ENCODE data around the gene GCA. TPM values are rescaled to one million over a fixed set of nuclear protein-coding genes. Genes with fewer than 3 reads are reported as not detected.
A peak's percentile ranks its signal among the peaks of the same experiment; 100 is the strongest.

The GCA gene
- total and polyA plus RNA-seq, 7 experiments from 2014 or later: 10.9 to 56.3 (median 16.4) TPM

- Mint-ChIP-seq H3K27ac (peak overlapping the region in 1 of 9 donors; percentile 43), H3K9me3 (no peaks in the 10 kb centered on the region), H3K4me3 (no peak overlapping the region), H3K4me1 (peaks cover 0 to 7% (median 0%) of the 10 kb centered on the region in 7 donors), H3K27me3 (no peaks in the 10 kb centered on the region), H3K36me3 (peaks cover 0 to 8% (median 3%) of the 10 kb centered on the region in 5 donors)
- CTCF ChIA-PET: interaction anchor here (0.6 to 3.5 kb wide), 10 partner anchors 18 to 970 kb away, joined by 3 to 16 read pairs (median 4); partner anchors contain the start of genes GCA and IFIH1
- intact Hi-C loops (cut with micrococcal nuclease): loop anchor here (1.0 to 5.0 kb wide), 4 partner anchors 16 to 309 kb away; partner anchors contain the start of gene IFIH1 (in 1 of the 2)
- POLR2A ChIA-PET: no interaction called here
- peaks cover 0 to 5% of the 10 kb centered on the region in 2 donors for H3K4me1 ChIP-seq (ENCODE audit: control insufficient read depth in 2 of 2, insufficient read depth in 2 of 2, low read length in 2 of 2)
- DNase-seq (peak in 8 of 9 donors; percentile 26 to 57 (median 53)), ATAC-seq (peak; percentile 91)
- H3K4me3 ChIP-seq (ENCODE audit: low read length): no peak overlapping the region
- H3K36me3 ChIP-seq (ENCODE audit: control insufficient read depth in 2 of 3, insufficient read depth in 3 of 3, low read length in 3 of 3): no peaks in the 10 kb centered on the region
- H3K27me3 ChIP-seq (ENCODE audit: control insufficient read depth in 2 of 2, insufficient read depth in 2 of 2, low read length in 2 of 2): no peaks in the 10 kb centered on the region
- H3K9me3 ChIP-seq (ENCODE audit: control insufficient read depth in 2 of 3, low read length in 3 of 3): no peaks in the 10 kb centered on the region
- H3K27ac ChIP-seq (ENCODE audit: low read depth, low read length): no peak overlapping the region
These were observed 42.7 kb upstream of the GCA start for GRCh38 chr2:162301151-162301804.

GRCh38 chr2:162301877-162302276 is 42.1 kb upstream of the GCA start:
- peak overlapping the region in 1 of 9 donors; percentile 43 for H3K27ac Mint-ChIP-seq

GRCh38 chr2:162305901-162306300 is 38.0 kb upstream of the GCA start:
- Mint-ChIP-seq H3K9me3 (no peaks in the 10 kb centered on the region), H3K4me3 (no peak overlapping the region), H3K4me1 (peaks cover 2 to 28% (median 15%) of the 10 kb centered on the region in 7 donors), H3K27ac (peak overlapping the region in 1 of 9 donors; percentile 13), H3K27me3 (no peaks in the 10 kb centered on the region), H3K36me3 (peaks cover 5 to 39% (median 23%) of the 10 kb centered on the region in 5 donors)
- intact Hi-C loops (cut with micrococcal nuclease): no loop called here
- no peak for ATAC-seq
- no peak for DNase-seq
- H3K27ac ChIP-seq (ENCODE audit: low read depth, low read length): no peak overlapping the region
- peaks cover 0 to 4% of the 10 kb centered on the region in 2 donors for H3K4me1 ChIP-seq (ENCODE audit: control insufficient read depth in 2 of 2, insufficient read depth in 2 of 2, low read length in 2 of 2)
- H3K27me3 ChIP-seq (ENCODE audit: control insufficient read depth in 2 of 2, insufficient read depth in 2 of 2, low read length in 2 of 2): no peaks in the 10 kb centered on the region
- H3K9me3 ChIP-seq (ENCODE audit: control insufficient read depth in 2 of 3, low read length in 3 of 3): no peaks in the 10 kb centered on the region
- H3K36me3 ChIP-seq (ENCODE audit: control insufficient read depth in 2 of 3, insufficient read depth in 3 of 3, low read length in 3 of 3): peaks cover 0 to 5% (median 3%) of the 10 kb centered on the region in 3 experiments
- no peak overlapping the region for H3K4me3 ChIP-seq (ENCODE audit: low read length)
- ChIA-PET POLR2A (no interaction called here), CTCF (no interaction called here)

More at GRCh38 chr2:162301877-162302276, 42.1 kb upstream of the GCA start:
- peaks cover 0 to 5% of the 10 kb centered on the region in 2 donors for H3K4me1 ChIP-seq (ENCODE audit: control insufficient read depth in 2 of 2, insufficient read depth in 2 of 2, low read length in 2 of 2)
- H3K4me3 ChIP-seq (ENCODE audit: low read length): no peak overlapping the region
- peaks cover 0 to 11% (median 7%) of the 10 kb centered on the region in 5 donors for H3K36me3 Mint-ChIP-seq
- peaks cover 0 to 7% (median 0%) of the 10 kb centered on the region in 7 donors for H3K4me1 Mint-ChIP-seq
- no peaks in the 10 kb centered on the region for H3K36me3 ChIP-seq (ENCODE audit: control insufficient read depth in 2 of 3, insufficient read depth in 3 of 3, low read length in 3 of 3)
- ATAC-seq: no peak
- CTCF ChIA-PET: interaction anchor here (0.6 to 3.5 kb wide), 4 partner anchors 23 to 971 kb away, joined by 3 to 16 read pairs (median 5); no protein-coding TSS in a partner anchor
- H3K4me3 Mint-ChIP-seq: no peak overlapping the region
- no peaks in the 10 kb centered on the region for H3K27me3 Mint-ChIP-seq
- no peak for DNase-seq
- no peak overlapping the region for H3K27ac ChIP-seq (ENCODE audit: low read depth, low read length)
- intact Hi-C loops (cut with micrococcal nuclease): loop anchor here (1.0 to 5.0 kb wide), 4 partner anchors 15 to 310 kb away; partner anchors contain the start of gene IFIH1 (in 1 of the 2)
- no peaks in the 10 kb centered on the region for H3K9me3 ChIP-seq (ENCODE audit: control insufficient read depth in 2 of 3, low read length in 3 of 3)
- no peaks in the 10 kb centered on the region for H3K9me3 Mint-ChIP-seq
- POLR2A ChIA-PET: interaction anchor here (0.7 kb wide), 1 partner anchor 344 kb away, joined by 3 read pairs; no protein-coding TSS in a partner anchor
- no peaks in the 10 kb centered on the region for H3K27me3 ChIP-seq (ENCODE audit: control insufficient read depth in 2 of 2, insufficient read depth in 2 of 2, low read length in 2 of 2)

GRCh38 chr2:162308747-162309503 is 35.0 kb upstream of the GCA start:
- ATAC-seq: peak; percentile 27
- Mint-ChIP-seq H3K4me3 (no peak overlapping the region), H3K36me3 (peaks cover 5 to 38% (median 26%) of the 10 kb centered on the region in 5 donors), H3K27me3 (no peaks in the 10 kb centered on the region), H3K9me3 (no peaks in the 10 kb centered on the region), H3K27ac (peak overlapping the region in 2 of 9 donors; percentile 24 to 28), H3K4me1 (peaks cover 7 to 50% (median 43%) of the 10 kb centered on the region in 7 donors)
- DNase-seq: no peak
- no peak overlapping the region for H3K27ac ChIP-seq (ENCODE audit: low read depth, low read length)
- no peaks in the 10 kb centered on the region for H3K27me3 ChIP-seq (ENCODE audit: control insufficient read depth in 2 of 2, insufficient read depth in 2 of 2, low read length in 2 of 2)
- CTCF ChIA-PET: no interaction called here
- intact Hi-C loops (cut with micrococcal nuclease): no loop called here
- peaks cover 0 to 5% (median 3%) of the 10 kb centered on the region in 3 experiments for H3K36me3 ChIP-seq (ENCODE audit: control insufficient read depth in 2 of 3, insufficient read depth in 3 of 3, low read length in 3 of 3)
- H3K9me3 ChIP-seq (ENCODE audit: control insufficient read depth in 2 of 3, low read length in 3 of 3): no peaks in the 10 kb centered on the region
- H3K4me3 ChIP-seq (ENCODE audit: low read length): no peak overlapping the region
- POLR2A ChIA-PET: interaction anchor here (2.3 kb wide), 1 partner anchor 10 kb away, joined by 12 read pairs; the partner anchor contains the start of gene IFIH1
- peaks cover 0 to 5% of the 10 kb centered on the region in 2 donors for H3K4me1 ChIP-seq (ENCODE audit: control insufficient read depth in 2 of 2, insufficient read depth in 2 of 2, low read length in 2 of 2)

- H3K4me1 Mint-ChIP-seq: peaks cover 29 to 77% (median 68%) of the 10 kb centered on the region in 7 donors
- POLR2A ChIA-PET: no interaction called here
- peak overlapping the region in 4 of 9 donors; percentile 1 to 79 (median 38) for H3K27ac Mint-ChIP-seq
- no peak overlapping the region for H3K4me3 ChIP-seq (ENCODE audit: low read length)
- H3K27ac ChIP-seq (ENCODE audit: low read depth, low read length): no peak overlapping the region
- ATAC-seq: no peak
- peaks cover 0 to 3% (median 0%) of the 10 kb centered on the region in 3 experiments for H3K36me3 ChIP-seq (ENCODE audit: control insufficient read depth in 2 of 3, insufficient read depth in 3 of 3, low read length in 3 of 3)
- H3K27me3 Mint-ChIP-seq: no peaks in the 10 kb centered on the region
- H3K27me3 ChIP-seq (ENCODE audit: control insufficient read depth in 2 of 2, insufficient read depth in 2 of 2, low read length in 2 of 2): no peaks in the 10 kb centered on the region
- peaks cover 5 to 41% (median 24%) of the 10 kb centered on the region in 5 donors for H3K36me3 Mint-ChIP-seq
- DNase-seq: no peak
- intact Hi-C loops (cut with micrococcal nuclease): loop anchor here in 1 of 2 donors (10.0 kb wide), 1 partner anchor 358 kb away; no protein-coding TSS in a partner anchor
- peak overlapping the region in 2 of 10 donors; percentile 10 to 35 for H3K4me3 Mint-ChIP-seq
- peaks cover 22 to 26% of the 10 kb centered on the region in 2 donors for H3K4me1 ChIP-seq (ENCODE audit: control insufficient read depth in 2 of 2, insufficient read depth in 2 of 2, low read length in 2 of 2)
- peaks cover 0 to 2% (median 0%) of the 10 kb centered on the region in 11 donors for H3K9me3 Mint-ChIP-seq
- no peaks in the 10 kb centered on the region for H3K9me3 ChIP-seq (ENCODE audit: control insufficient read depth in 2 of 3, low read length in 3 of 3)
- CTCF ChIA-PET: interaction anchor here (0.6 to 2.1 kb wide), 5 partner anchors 9 to 1401 kb away, joined by 3 to 6 read pairs (median 6); no protein-coding TSS in a partner anchor
These were observed 31.1 kb upstream of the GCA start for GRCh38 chr2:162312853-162313252.

- ATAC-seq: no peak
- intact Hi-C loops (cut with micrococcal nuclease): loop anchor here (2.0 to 10.0 kb wide), 11 partner anchors 15 to 1239 kb away; partner anchors contain the start of gene DPP4 (in 2 of the 2)
- no peaks in the 10 kb centered on the region for H3K27me3 Mint-ChIP-seq
- peaks cover 22 to 42% of the 10 kb centered on the region in 2 donors for H3K4me1 ChIP-seq (ENCODE audit: control insufficient read depth in 2 of 2, insufficient read depth in 2 of 2, low read length in 2 of 2)
- POLR2A ChIA-PET: no interaction called here
- H3K4me3 Mint-ChIP-seq: peak overlapping the region; percentile 2 to 100 (median 95)
- H3K9me3 Mint-ChIP-seq: peaks cover 0 to 2% (median 0%) of the 10 kb centered on the region in 11 donors
- DNase-seq: no peak
- H3K4me3 ChIP-seq (ENCODE audit: low read length): peak overlapping the region; percentile 5
- H3K36me3 Mint-ChIP-seq: peaks cover 0 to 29% (median 7%) of the 10 kb centered on the region in 5 donors
- H3K27ac ChIP-seq (ENCODE audit: low read depth, low read length): no peak overlapping the region
- H3K9me3 ChIP-seq (ENCODE audit: control insufficient read depth in 2 of 3, low read length in 3 of 3): no peaks in the 10 kb centered on the region
- no peaks in the 10 kb centered on the region for H3K27me3 ChIP-seq (ENCODE audit: control insufficient read depth in 2 of 2, insufficient read depth in 2 of 2, low read length in 2 of 2)
- CTCF ChIA-PET: interaction anchor here (0.6 to 0.7 kb wide), 2 partner anchors 9 to 17 kb away, joined by 3 to 4 read pairs; no protein-coding TSS in a partner anchor
- peaks cover 44 to 86% (median 77%) of the 10 kb centered on the region in 7 donors for H3K4me1 Mint-ChIP-seq
- peak overlapping the region in 5 of 9 donors; percentile 8 to 100 (median 97) for H3K27ac Mint-ChIP-seq
- H3K36me3 ChIP-seq (ENCODE audit: control insufficient read depth in 2 of 3, insufficient read depth in 3 of 3, low read length in 3 of 3): no peaks in the 10 kb centered on the region
These were observed 28.0 kb upstream of the GCA start for GRCh38 chr2:162315938-162316337.
